SIG-M5 (cell line): ENCODE data around the gene EYS.
"Not testable (repeated sequence)": the region's sequence is repeated elsewhere in the genome, so short reads cannot be mapped to it uniquely, and the experiment has no call there.

Source experiments
- DNase-seq: peaks from one replicate; lab custom pipeline; 2025; lab: John Stamatoyannopoulos, UW

Gene EYS

DNA sequence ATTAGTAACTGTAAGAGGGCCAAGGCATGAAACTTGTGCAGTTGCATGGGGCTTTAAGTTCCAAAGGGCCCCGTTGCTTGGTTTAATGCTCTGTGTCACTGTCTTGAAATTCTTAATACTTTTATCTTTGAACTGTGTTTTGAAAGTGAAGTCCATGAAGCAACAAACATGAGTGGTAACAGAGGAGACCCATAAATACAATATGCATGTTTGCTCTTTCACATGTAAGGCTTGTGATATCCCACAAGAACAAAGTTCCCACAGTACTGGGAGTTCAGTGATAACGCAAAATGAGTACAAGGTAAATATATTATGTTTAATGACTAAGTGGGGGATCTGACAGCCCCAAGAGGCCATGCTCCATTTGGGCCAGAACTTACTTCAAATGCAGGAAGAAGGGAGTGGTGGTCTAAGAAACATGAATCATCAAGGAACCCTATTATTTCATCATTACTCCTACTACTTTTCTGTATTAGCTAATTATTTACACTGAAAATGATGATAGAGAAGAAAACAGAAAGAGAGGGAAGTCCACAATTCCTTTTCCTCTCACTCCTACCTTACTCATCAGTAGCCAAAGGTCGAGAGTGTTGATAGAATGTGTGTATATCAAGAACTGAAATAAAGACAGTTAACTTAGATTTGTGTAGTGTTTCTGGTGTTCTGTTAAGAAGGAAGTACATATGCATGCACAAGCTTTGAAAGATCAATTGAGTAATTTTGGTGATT, 1914.1 kb downstream of the EYS start:
- DNase-seq, result no peak

DNA sequence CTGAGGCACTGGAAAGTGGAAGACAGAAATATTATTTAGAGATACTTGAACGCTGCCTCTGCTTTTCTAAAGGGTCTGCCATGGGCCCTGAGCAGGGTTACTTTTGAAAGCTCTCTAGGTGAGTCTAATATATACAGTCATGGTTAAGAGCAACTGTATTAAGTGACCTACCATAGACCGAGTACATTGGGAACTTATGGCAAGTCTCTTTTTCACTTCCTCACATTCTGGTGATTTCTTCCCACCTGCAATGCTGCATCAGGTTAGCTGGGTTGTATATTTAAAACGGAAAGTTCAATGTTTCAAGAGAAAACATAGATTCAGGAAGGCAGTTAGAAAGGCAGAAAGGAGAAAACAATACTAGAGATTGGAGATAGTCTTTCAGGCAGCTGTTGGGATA, 1916.7 kb downstream of the EYS start:
- DNase-seq, result no peak

DNA sequence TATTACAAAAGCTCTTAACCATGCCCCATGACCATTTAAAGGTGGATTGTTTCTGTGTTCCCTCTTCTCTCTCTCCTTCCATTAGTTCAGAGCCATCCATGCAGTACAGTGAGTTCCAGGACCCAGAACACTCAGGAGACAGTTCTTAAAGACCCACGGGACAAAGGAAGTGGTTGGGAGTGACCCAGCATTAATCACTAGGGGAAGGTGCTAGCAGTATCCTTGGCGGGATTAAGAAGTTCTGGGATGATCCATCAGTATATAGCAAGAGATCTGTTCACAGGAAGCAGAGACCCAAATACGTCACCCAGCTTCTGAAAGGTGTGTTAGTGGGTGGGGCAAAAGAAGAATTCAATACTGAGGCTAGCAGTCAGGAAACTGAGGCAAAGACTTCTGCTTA, 1917.3 kb downstream of the EYS start:
- DNase-seq, result no peak

DNA sequence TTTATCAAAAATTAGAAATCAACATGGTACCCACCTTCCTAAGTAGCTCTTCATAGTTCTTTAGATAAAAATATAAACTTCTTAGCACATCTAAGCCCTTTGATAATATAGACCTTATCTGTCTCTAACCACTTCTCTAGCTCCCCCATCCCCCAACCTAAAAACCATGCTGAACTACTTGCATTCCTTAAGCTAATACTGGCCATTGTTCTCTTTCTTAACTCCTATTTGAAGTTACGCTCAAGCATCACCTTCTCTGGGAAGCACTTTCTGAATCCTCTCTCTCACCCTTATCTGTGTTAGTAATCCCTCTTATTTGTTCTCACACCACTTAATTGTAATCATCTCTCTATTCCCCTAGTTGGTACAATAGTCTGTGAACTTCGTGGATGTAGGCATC, 1918.5 kb downstream of the EYS start:
- DNase-seq, result no peak

DNA sequence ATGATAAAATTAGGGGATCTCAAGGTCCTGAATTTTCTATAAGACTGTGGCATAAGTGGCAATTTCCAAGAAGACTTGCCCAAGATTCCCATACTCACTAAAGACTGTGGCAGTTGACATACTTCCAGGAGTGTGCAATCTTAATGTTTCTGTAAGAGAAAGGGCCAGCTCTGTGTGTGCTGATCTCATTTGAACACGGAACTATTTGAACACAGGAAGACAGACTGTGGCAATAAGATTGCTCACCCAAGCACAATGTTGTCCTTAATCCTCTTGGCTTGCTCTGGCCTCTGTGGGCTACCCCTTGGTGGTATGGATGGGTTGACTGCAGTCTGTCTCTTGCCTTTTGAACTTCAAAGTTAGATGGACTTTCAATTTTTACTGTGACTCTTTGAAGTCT, 1920.0 kb downstream of the EYS start:
- no peak for DNase-seq

DNA sequence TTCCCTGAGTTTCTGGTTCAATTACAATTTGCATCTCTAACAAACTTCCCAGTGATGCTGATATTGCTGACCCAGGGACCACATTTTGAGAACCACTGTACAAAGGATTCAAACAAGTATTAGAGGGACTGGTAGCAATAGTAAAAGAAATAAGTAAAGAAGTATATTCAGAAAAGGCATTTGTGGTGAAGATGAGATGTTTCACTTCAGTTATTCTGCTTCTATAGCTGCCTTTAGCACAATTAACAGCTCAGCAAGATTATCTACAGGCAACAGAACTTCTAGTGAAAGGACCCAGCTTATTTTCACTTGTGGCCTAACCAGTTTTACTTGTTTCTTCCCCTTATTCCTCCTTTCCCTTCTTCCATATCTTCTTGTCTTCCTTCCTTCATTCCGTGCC, 1922.0 kb downstream of the EYS start:
- DNase-seq, result no peak

DNA sequence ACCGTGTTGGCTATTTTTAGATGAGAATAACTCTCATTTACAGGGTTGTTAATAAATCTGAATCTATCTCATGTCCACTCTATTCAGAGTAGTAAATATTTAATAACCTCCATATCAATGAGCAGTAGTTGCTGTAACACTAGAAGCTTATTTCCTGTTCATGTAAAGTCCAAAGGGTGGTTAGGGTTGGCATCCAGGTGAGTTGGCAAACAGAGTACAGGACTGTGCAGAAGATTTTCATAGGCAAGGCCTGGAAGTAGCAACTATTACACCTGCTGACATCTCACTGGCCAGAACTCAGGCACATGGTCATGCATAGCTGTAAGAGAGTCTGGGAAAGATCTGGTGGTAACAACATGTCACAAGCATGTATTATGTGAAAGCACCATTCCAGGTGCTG, 1923.9 kb downstream of the EYS start:
- DNase-seq, result no peak

DNA sequence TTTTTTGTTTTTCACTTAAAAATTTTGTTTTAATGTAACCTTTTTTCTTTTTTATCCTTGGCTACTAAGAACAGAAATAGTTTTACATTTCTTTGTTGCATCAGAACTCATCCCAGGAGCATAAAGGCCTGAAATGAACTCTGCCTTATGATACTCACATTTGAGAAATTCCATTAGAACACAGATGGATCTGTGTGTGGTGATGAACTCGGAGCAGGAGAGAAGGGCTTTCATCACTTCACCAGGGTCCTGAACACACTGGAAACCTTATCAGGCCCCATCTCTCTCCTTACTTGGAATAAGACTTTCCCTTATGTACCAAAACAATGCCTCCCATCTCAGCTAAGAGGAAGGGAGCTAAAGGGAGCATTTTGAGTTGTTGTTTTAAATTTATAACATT, 1932.1 kb downstream of the EYS start:
- DNase-seq, result no peak

DNA sequence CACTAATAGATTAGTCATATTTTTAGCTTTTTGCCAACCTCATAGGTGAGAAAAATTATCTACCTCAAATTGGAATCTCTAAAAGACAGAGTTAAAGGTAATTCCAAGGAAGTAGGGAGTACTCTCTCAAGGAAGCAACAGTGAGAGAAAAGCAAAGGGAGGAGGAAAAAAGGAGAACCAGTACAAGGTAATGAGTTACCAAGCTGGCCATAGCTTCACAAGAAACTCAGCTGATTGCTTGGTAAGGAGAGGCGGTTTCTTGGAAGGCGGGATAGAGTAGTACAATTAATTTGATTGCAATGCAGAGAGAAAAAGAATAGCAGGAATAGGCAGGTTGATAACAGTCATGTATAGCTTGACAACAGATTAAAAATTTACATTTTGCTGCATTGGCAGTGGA, 1933.8 kb downstream of the EYS start:
- no peak for DNase-seq

DNA sequence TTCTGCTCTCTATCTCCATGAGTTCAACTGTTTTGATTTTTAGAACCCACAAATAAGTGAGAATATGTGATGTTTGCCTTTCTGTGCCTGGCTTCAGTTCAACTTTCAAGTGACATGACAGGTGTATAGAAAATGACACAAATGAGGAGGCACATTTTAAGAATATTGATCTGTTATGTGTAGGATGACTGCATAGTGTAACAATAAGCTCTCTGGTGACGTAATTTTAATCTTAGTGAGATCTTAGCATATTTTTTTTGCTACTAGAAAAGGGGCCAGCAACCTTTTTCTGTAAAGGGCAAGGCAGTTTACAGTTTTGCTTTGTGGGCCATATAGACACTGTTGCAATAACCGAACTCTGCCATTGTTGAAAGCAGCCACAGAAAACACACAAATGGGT, 1941.2 kb downstream of the EYS start:
- DNase-seq, result no peak

DNA sequence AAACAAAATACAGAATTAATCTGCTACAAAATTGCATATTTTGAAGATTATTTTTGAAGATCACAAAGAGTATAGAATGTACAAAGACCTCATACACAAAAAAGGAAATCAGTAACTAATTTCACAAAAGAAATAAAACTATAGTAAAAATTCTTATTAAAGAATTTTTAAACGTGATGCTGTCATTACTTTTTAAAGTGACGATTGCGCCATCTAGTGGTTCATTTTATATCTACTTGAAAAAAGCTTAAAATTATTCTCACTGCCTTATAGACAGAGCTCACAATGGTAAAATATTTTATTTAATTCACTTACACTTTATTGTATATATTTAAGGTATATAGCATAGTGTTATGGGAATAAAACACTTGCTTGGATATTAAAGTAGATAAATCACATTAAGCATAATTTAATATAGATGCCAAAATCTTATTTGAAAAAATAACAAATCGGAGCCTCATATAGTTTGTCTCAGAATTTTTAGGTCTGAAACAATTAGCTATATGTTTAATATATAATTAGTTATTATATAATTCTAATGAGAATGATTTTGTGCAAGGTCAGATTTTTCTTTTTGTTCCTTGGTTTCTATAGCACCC, 1942.6 kb downstream of the EYS start:
- no peak for DNase-seq

DNA sequence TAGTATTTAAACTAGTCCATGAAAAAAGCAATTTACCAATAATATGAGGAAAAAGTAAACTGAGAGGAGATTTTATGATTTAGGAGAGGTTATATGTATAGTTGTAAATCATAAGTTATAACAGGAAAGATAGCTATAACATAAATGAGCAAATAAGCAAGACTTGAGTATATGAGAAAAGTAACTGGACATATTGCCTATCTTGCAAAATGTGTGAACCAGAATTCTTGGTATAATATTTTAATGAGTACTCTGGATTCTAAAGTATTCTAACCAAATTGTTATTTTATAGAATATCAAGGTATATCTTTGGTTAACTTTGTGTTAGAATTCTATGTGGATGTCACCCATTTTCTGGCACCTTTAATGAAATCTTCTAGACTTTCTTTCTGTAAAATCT, 1946.8 kb downstream of the EYS start:
- DNase-seq, result no peak

DNA sequence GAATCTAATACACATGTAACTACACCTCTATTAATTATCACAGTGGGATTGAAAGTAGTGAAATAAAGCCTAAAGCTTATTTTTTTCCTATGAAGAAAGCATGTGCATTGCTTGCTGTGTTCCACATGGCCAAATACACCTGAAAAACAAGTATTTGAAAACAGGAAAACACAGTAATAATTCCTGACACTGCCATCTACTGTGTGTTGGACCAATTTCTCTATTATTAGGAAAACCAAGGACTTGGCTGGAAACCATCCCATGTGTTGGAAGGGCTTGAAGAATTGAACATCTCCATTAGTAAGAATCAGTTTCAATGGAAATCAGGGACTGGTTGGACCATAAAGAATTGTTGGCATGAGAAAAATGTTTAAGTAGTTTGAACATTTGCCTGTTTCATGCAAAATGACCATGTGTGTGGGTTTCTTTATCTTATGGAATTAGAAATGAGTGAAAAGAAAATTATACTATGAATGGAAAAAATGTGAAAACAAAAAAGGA, 1947.4 kb downstream of the EYS start:
- DNase-seq, result no peak

DNA sequence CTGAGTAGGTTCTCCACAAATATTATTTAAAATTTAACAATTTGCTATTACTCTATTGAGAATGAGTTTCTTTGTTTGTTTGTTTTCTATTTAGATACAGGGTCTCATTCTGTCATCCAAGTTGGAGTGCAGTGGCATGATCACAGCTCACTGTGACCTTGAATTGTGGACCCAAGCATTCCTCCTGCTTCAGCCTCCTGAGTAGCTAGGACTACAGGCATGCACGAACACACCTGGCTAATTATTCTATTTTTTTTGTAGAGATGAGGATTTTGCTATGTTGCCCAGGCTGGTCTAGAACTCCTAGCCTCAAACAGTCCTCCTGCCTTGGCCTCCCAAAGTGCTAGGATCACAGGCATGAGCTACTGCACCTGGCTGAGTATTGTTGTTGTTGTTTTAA, 1949.2 kb downstream of the EYS start:
- no peak for DNase-seq

DNA sequence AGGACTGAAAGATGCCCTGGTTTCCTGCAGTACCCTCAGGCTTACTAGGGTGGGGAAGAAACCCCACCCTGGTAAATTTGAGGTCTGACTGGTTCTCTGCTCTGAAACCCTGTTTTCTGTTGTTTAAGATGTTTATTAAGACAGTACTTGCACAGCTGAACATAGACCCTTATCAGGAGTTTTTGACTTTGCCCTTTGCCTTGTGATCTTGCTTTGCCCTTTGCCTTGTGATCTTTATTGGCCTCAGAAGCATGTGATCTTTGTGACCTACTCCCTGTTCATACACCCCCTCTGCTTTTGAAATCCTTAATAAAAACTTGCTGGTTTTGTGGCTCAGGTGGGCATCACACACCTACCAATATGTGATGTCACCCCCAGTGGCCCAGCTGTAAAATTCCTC, 1949.8 kb downstream of the EYS start:
- not testable (repeated sequence) for DNase-seq

DNA sequence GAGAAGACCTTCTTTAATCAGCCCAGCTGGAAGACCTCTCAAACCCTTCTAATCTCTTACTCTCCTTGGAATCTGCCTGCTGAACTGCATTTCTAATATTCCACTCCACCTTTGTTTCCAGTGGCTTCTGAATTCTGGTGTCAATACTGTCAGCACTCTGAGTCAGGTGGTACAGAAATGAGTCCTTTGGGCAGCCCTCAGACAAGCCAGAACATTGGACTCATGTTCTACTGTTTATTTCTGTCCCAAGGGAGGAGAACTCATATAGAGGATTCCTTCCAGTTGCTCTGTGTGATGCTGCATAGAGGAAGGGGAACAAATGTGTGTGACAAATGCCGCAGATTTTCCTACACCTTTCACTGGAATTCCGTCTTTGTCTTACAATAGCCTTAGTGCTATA, 1956.6 kb downstream of the EYS start:
- DNase-seq, result no peak

DNA sequence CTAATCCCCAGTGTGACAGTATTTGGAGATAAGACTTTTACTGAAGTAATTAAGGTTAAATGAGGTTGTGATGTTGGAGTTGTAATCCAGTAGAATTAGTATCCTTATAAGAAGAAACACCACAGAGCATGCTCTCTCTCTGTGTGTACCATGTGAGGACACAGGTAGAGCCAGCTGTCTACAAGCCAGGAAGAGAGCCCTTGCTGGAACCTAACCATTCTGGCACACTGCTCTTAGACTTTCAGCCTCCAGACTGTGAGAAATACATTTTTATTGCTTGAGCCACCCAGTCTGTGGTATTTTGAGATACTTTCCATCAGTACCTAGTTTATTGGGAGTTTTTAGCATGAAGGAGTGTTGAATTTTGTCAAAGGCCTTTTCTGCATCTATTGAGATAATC, 1961.2 kb downstream of the EYS start:
- DNase-seq, result no peak

DNA sequence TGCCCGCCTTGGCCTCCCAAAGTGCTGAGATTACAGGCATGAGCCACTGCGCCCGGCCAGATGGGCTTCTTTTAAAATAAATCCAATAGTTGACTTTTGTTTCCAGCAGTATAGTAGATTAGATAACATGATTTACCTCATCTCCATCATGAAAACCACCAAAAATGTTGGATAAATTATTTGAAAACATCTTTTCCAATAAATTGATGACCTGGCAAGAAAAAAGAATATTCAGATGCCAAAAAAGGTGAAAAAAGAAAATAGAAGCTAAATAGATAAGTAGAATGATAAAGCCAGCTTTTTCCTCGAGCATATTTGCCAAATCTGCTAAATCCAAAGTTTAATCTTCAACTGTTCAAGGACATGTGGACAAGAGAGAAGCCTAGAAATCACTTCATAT, 1962.2 kb downstream of the EYS start:
- DNase-seq, result no peak

DNA sequence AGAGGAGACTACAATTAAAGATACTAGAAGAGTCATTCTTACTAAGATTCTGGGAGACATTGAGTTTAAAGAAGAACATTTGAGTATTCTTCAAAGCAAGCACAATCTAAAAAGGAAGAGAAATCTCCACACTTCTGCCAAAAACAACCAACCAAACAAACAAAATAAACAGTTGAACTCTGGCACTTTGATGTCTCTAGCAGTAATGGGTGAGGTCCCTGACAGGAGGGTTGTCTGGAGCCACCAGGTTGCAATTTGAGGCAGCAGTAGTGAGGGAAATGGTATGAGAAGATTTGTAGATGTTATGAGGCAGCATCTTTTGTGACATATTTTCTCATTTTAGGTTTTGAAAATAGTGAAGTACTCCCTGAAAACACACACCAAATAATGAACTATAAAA, 1963.3 kb downstream of the EYS start:
- DNase-seq, result no peak

DNA sequence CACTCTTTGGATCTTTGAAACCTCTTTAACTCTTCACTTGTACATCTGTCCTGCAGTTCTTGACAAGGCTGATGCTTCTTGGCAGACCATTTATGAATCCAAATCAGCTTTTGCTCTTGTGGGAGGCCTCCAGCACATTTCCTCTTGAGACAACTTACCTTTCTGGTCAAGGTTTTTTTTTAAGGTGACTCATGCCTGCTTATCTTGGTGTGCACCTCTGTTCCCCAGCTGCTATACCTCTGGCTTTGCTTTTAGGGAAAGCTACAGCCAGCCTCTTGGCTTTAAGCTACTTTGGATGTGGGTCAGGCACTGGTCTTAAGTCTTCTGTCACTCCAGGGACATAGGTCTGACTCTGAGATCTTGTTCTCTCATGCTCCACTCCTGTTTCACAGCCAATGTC, 1965.0 kb downstream of the EYS start:
- DNase-seq, result no peak

DNA sequence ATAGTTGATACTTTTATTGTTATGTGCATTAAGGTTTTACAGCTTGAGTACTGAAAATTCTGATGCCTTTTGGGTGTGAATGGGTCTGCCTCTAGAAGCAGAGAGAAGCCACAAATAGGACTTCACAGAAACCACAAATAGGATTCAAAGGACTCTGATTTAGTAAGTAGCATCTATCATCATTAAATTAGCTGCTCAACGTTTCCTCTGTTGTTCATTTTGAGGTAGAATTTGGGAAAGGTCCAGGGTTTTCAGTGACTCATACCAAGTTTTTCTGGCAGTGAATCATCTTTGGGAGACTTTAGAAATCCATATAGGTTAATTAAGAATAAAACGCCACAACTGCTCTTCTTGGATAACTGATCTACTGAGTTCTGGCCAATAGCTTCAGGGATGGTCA, 1966.3 kb downstream of the EYS start:
- no peak for DNase-seq

DNA sequence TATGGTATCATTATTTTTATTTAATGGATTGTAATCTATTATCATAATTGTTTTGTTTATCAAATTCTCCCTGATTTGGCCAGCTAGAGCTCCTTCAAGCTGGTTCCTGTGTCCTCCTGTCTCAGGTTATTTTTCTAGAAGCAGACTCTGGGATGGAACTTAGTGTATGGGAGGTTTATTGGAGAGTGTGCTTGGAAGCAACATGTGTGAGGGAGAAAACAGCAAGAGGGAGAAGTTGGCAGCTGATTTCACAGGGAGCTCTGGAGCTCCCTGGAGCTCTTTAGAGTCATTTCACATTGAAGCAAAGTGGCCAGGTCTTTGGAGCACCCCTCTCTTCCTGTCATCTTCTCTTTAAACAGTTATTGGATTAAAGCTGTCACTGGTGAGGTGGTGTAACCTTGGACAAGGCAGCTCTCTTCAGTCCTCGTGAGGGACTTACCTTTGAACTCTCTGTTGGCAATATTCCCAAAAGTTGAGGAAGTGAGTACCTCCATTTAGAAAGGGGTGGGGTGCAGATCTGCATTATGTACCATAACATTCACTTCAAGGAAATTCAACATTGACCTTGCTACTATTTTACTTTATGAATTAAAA, 1967.8 kb downstream of the EYS start:
- DNase-seq, result no peak

DNA sequence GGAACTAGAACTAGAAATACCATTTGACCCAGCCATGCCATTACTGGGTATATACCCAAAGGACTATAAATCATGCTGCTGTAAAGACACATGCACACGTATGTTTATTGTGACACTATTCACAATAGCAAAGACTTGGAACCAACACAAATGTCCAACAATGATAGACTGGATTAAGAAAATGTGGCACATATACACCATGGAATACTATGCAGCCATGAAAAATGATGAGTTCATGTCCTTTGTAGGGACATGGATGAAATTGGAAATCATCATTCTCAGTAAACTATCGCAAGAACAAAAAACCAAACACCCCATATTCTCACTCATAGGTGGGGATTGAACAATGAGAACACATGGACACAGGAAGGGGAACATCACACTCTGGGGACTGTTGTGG, 1968.8 kb downstream of the EYS start:
- not testable (repeated sequence) for DNase-seq

DNA sequence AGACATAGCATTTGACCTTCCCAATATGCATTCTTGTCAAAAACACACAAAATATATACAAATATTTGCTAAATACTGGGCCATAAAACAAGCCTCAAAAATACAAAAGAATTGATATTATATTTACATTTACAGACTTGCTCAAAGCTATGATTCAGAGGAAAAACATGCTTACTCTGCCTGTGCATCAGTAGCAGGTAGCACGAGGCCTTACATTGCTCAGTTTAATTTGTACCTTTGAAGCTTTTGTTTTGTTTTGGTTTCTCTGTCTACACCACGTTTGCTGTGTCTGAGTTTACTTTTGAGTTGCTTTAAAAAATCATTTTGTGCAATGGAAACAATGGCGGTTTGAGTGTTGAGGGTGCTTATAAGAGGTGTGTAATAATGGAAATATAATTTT, 1972.1 kb downstream of the EYS start:
- no peak for DNase-seq
